Lower leg skin (tissue), 4 donors: ENCODE results near the gene KRTAP9-3. TPM values are rescaled to one million over a fixed set of nuclear protein-coding genes. Genes with fewer than 3 reads are reported as not detected.
"Not testable (repeated sequence)": the region's sequence is repeated elsewhere in the genome, so short reads cannot be mapped to it uniquely, and the experiment has no call there.

ENCODE experiments used
- DNase-seq, 2 donors: peaks; one replicate each; pipeline ENCODE4 v3.0.0-alpha.2; 2019; ENCODE audit warnings: low spot score in 2 of 2
- H3K4me3 ChIP-seq: fragments of 200-600 bp; sonication (generic); 2 replicates; pipeline ENCODE4 v1.5.1; 2017; ENCODE audit warnings: mild to moderate bottlenecking, low read depth; ENCODE audit not compliant: poor library complexity, severe bottlenecking
- POLR2A ChIP-seq, 2 donors: fragments of 450-650 bp; IDR thresholded peaks; one replicate each; pipeline ENCODE4 v1.6.1; 2016 to 2017; ENCODE audit warnings: antibody characterized with exemption in 2 of 2, mild to moderate bottlenecking in 1 of 2, moderate library complexity in 1 of 2
- whole genome bisulfite sequencing, 2 donors: methylation state at CpG; one replicate each; pipeline ENCODE4 v1.1.5; 2018; 5-methylcytosine and 5-hydroxymethylcytosine counted together
- intact Hi-C: fragments of 100-400 bp; cut with DNase I; formaldehyde crosslinking; loops from one replicate; pipeline ENCODE4 v1.15.0; 2023; ENCODE audit warnings: low total_unique reads
- total RNA-seq, 4 donors: library from RNA; depleted of rRNA; stranded (reverse); fragments of >200 nt; gene quantifications; one replicate each; pipeline ENCODE4 v1.1.0, GENCODE V29; 2016
- TF ChIP-seq, protein P1 (sequence below), 3 donors: fragments of 450-650 bp; IDR thresholded peaks; one replicate each; pipeline ENCODE4 v1.5.1; 2016; ENCODE audit warnings: antibody characterized with exemption in 3 of 3, mild to moderate bottlenecking in 3 of 3, moderate library complexity in 2 of 3

The KRTAP9-3 gene
- total RNA-seq, 4 donors from 2014 or later: 0.27 to 218 (median 8.7) TPM; not detected in 1

DNA sequence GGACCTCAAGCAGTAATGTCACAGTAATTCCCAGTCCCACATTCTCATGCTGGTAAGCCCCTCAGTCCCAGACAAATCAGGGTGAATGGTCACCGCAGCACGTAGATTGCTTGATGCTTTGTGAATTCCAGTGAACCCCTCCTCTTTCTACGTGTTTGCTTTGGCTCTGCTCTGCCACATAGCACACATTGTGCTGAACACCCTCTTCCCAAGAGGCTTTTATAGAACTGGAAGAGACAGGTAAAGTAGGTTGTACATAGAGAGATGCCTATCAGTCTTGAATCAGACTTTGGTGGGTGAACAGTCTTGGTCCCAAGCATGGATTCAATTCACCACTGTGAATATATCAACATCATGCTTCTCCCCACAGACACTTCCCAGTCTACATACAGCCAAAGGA is 32.4 kb downstream of the KRTAP9-3 start:
- no peak for DNase-seq
- WGBS, 2 donors: 86 to 90% methylated on average over 3 of the region's 3 CpGs
- no peak for TF ChIP-seq POLR2A (IDR thresholded peaks at IDR 0.05)
- TF ChIP-seq, protein P1, sequence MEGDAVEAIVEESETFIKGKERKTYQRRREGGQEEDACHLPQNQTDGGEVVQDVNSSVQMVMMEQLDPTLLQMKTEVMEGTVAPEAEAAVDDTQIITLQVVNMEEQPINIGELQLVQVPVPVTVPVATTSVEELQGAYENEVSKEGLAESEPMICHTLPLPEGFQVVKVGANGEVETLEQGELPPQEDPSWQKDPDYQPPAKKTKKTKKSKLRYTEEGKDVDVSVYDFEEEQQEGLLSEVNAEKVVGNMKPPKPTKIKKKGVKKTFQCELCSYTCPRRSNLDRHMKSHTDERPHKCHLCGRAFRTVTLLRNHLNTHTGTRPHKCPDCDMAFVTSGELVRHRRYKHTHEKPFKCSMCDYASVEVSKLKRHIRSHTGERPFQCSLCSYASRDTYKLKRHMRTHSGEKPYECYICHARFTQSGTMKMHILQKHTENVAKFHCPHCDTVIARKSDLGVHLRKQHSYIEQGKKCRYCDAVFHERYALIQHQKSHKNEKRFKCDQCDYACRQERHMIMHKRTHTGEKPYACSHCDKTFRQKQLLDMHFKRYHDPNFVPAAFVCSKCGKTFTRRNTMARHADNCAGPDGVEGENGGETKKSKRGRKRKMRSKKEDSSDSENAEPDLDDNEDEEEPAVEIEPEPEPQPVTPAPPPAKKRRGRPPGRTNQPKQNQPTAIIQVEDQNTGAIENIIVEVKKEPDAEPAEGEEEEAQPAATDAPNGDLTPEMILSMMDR (IDR thresholded peaks at IDR 0.05): no peak
- no peak overlapping the region for H3K4me3 ChIP-seq
- intact Hi-C loops: no loop called here

DNA sequence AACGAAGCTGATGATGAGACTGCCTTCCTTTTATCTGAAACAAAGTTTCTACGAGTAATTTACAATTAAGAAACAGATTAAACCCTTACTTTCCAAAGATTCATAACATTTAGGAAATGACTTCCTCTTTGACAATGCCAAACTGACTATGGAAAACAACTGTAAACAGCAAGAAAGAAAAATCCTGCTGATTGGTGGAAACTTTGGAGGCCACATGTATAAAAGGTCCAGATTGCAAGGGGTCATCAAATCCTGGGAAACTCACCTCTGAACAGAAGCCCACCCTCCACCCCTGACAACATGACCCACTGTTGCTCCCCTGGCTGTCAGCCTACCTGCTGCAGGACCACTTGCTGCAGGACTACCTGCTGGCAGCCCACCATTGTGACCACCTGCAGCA is 32.8 kb downstream of the KRTAP9-3 start, which contains the start of gene KRTAP9-6:
KRTAP9-6 (plus strand) TSS at position 301 of the 400 bp plus-strand sequence; CDS start at position 301, 0 bp downstream.
- no peak for DNase-seq
- WGBS, 2 donors: 62 to 66% methylated on average over 2 of the region's 2 CpGs
- H3K4me3 ChIP-seq: no peak within 1 kb of the TSS
- no peak for TF ChIP-seq POLR2A (IDR thresholded peaks at IDR 0.05)
- TF ChIP-seq, protein P1 (IDR thresholded peaks at IDR 0.05): no peak
- intact Hi-C loops: no loop called here

- intact Hi-C loops: no loop called here
- 91% methylated on average over 3 of the region's 3 CpGs; no CpG with 5 or more reads in 1 of the 2 donors for WGBS, 2 donors
- H3K4me3 ChIP-seq: no peak overlapping the region
- no peak for DNase-seq
- TF ChIP-seq, protein P1 (IDR thresholded peaks at IDR 0.05): no peak
- TF ChIP-seq POLR2A (IDR thresholded peaks at IDR 0.05): no peak
These were observed 35.5 kb downstream of the KRTAP9-3 start for GRCh38 chr17:41267711-41268110.

GRCh38 chr17:41271323-41271722 is 39.1 kb downstream of the KRTAP9-3 start:
- intact Hi-C loops, H3K4me3 ChIP-seq, DNase-seq: not testable (repeated sequence)
- no CpG with 5 or more reads among the region's 1 CpG for WGBS, 2 donors

- WGBS, 2 donors: 63% methylated on average over 1 of the region's 1 CpG; no CpG with 5 or more reads in 1 of the 2 donors
- no peak for DNase-seq
- no peak overlapping the region for H3K4me3 ChIP-seq
- intact Hi-C loops: no loop called here
- no peak for TF ChIP-seq POLR2A (IDR thresholded peaks at IDR 0.05)
- TF ChIP-seq, protein P1 (IDR thresholded peaks at IDR 0.05): no peak
These were observed 39.6 kb downstream of the KRTAP9-3 start for GRCh38 chr17:41271858-41272257.

DNA sequence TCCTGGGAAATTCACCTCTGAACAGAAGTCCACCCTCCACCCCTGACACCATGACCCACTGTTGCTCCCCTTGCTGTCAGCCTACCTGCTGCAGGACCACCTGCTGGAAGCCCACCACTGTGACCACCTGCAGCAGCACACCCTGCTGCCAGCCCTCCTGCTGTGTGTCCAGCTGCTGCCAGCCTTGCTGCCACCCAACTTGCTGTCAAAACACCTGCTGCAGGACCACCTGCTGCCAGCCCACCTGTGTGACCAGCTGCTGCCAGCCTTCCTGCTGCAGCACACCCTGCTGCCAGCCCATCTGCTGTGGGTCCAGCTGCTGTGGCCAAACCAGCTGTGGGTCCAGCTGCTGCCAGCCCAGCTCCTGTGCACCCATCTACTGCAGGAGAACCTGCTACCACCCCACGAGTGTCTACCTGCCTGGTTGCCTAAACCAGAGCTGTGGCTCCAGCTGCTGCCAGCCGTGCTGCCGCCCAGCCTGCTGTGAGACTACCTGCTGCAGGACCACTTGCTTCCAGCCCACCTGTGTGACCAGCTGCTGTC is 43.5 kb downstream of the KRTAP9-3 start, which contains the start of gene KRTAP9-7:
KRTAP9-7 (plus strand) TSS at position 51 of the 543 bp plus-strand sequence; CDS start at position 51, 0 bp downstream.
- WGBS, 2 donors: 84 to 94% methylated on average over 2 to 3 of the region's 3 CpGs
- H3K4me3 ChIP-seq, intact Hi-C loops, DNase-seq: not testable (repeated sequence)
